Measurements from ENCODE around the gene ZBTB34.

Gene ZBTB34

GRCh38 chr9:126876531-126876930 lies 16.1 kb downstream of the ZBTB34 start:
- DNase-seq (ENCODE audit: low spot score): no peak

- DNase-seq (ENCODE audit: low spot score): no peak
Measured at GRCh38 chr9:126877418-126877817, 17.0 kb downstream of the ZBTB34 start.

- DNase-seq (ENCODE audit: low spot score): no peak
Measured at GRCh38 chr9:126879288-126879687, 18.8 kb downstream of the ZBTB34 start.

GRCh38 chr9:126880226-126880946 lies 19.9 kb downstream of the ZBTB34 start:
- DNase-seq (ENCODE audit: low spot score): no peak

GRCh38 chr9:126880947-126881332 lies 20.5 kb downstream of the ZBTB34 start:
- no peak for DNase-seq (ENCODE audit: low spot score)

- DNase-seq (ENCODE audit: low spot score): no peak
Measured at GRCh38 chr9:126882746-126883145, 22.3 kb downstream of the ZBTB34 start.

- DNase-seq (ENCODE audit: low spot score): no peak
Measured at GRCh38 chr9:126883636-126884035, 23.2 kb downstream of the ZBTB34 start.

GRCh38 chr9:126885131-126885641 lies 24.7 kb downstream of the ZBTB34 start:
- DNase-seq (ENCODE audit: low spot score): peak; percentile 67

- DNase-seq (ENCODE audit: low spot score): no peak
Measured at GRCh38 chr9:126886034-126886822, 25.8 kb downstream of the ZBTB34 start.

GRCh38 chr9:126886897-126887296 lies 26.5 kb downstream of the ZBTB34 start:
- DNase-seq (ENCODE audit: low spot score): no peak

GRCh38 chr9:126891676-126892075 lies 31.2 kb downstream of the ZBTB34 start:
- no peak for DNase-seq (ENCODE audit: low spot score)

GRCh38 chr9:126893079-126893478 lies 32.6 kb downstream of the ZBTB34 start:
- DNase-seq (ENCODE audit: low spot score): no peak

- no peak for DNase-seq (ENCODE audit: low spot score)
Measured at GRCh38 chr9:126894052-126894603, 33.7 kb downstream of the ZBTB34 start.

- no peak for DNase-seq (ENCODE audit: low spot score)
Measured at GRCh38 chr9:126902210-126902609, 41.8 kb downstream of the ZBTB34 start.

- DNase-seq (ENCODE audit: low spot score): no peak
Measured at GRCh38 chr9:126904586-126904985, 44.1 kb downstream of the ZBTB34 start.

- DNase-seq (ENCODE audit: low spot score): no peak
Measured at GRCh38 chr9:126906091-126906490, 45.7 kb downstream of the ZBTB34 start.

GRCh38 chr9:126907058-126907457 lies 46.6 kb downstream of the ZBTB34 start:
- DNase-seq (ENCODE audit: low spot score): no peak

GRCh38 chr9:126914458-126915280 lies 54.2 kb downstream of the ZBTB34 start, which contains the start of gene RALGPS1:
RALGPS1 (plus strand) TSS chr9:126914782; CDS start chr9:126962290, 47,508 bp downstream.
- peak; percentile 99 for DNase-seq (ENCODE audit: low spot score)

GRCh38 chr9:126915281-126915816 lies 54.9 kb downstream of the ZBTB34 start:
- peak; percentile 42 for DNase-seq (ENCODE audit: low spot score)

GRCh38 chr9:126915846-126916543 lies 55.6 kb downstream of the ZBTB34 start:
- DNase-seq (ENCODE audit: low spot score): peak; percentile 21

- peak; percentile 55 for DNase-seq (ENCODE audit: low spot score)
Measured at GRCh38 chr9:126916909-126917308, 56.5 kb downstream of the ZBTB34 start.

Measured in HuH-7 (cell line).